ENCODE measurements around the gene RUVBL2.

The RUVBL2 gene

DNA sequence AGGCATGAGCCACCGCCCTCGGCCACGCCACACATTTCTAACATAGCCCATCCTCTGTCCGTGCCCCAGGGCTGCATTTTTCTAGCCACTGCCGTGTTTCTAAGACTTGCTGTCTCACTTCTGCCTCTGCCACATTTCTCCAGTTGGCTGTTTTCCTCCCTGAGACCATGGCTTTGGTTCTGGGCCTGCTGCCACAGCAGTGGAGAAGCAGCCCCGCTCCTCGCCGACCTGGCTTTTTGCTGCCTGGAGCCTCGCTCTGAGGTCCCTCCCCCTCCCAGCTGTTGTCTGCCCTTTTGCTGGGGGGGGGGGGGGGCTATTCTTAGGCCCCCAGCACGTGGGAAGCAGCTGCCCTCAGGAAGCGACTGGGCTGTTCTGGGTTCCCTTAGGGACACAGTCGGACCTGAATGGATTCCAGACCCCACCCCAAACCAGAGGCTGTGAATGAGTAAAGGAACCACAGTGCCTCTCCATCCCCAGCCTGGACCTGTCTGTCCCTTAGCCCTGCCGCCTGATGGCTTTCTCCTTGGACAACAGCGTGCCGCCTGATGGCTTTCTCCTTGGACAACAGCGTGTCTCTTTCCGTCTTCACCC lies 3.9 kb upstream of the RUVBL2 start:
- DNase-seq, result no peak

DNA sequence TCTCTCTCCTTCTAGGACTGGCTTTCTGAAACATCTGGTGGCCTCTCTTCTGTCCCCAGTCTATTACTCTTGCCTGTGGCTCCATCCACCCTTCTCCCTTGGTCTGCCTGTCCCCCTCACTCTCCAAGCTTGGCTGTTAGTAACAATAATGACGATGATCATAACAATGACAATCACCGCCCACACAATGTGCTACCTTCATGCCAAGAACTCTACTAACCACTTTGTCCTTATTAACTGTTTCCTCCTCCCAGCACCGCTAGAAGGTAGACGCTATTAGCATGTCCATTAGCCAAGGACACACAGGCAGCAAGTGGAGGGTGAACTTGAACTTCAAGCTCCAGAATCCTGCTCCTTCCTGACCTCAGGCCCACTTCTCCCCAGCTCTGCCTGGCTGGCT lies 3.3 kb upstream of the RUVBL2 start:
- no peak for DNase-seq

DNA sequence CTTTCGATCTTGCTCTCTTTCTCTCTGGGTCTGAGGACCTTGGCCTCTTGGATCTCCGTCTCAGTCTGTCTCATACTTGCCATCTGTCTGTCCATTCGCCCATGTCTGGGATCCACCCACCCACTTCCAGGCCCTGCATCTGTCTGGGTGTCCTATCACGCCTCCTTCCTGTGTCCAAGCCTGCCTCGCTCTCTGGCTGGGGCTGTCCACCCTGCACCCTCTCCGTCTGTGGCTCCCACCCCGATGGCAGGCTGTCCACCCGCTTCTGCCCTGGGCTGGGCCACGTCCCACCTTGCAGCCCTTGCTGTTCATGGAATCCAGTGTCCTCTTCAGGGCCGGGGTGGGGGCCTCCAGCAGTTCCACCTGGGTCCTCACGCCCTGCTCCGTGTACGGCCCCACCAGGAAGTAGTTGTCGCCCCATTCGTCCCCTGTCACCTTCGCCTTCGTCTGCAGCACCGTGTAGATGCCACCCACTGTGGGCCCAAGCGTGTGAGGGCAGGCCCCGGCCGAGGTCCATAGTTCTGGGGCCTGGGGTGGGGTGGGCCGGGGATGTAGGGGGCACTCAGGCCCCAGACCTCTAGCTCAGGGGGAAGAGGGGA lies 2.6 kb upstream of the RUVBL2 start:
- no peak for DNase-seq

DNA sequence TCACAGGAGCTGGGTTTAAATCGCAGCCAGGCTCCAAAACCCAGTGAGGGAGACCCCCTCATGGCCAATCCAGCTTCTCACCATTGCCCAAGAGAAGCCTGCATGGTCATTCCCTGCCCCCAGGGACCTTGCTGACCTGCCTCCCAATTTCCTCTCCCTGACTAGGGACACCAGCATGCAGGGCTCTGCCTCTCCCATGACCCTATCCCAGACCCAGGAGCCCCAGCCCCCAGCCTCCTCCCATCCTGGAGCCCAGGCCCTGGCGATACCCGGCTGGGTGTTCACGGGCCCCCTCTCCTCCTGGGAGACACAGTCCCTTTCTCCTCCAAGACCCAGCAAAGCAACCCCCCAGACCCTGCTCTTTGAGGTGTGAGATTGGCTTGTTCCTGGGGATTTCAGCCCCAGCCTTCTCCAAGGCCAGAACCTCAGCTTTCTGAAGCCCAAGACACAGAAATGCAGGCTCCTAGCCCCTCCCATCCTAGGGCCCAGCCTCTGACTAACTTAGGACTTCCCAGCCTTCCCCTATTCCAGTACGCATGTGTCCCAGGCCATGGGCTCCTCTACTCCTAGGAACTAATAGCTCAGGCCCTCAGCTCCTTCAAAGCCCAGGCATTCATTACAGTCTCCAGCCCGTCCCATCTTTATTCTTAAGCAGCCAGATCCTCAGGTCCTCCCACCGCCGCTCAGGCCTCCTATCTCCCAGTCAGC lies 1.7 kb upstream of the RUVBL2 start:
- DNase-seq, result no peak

DNA sequence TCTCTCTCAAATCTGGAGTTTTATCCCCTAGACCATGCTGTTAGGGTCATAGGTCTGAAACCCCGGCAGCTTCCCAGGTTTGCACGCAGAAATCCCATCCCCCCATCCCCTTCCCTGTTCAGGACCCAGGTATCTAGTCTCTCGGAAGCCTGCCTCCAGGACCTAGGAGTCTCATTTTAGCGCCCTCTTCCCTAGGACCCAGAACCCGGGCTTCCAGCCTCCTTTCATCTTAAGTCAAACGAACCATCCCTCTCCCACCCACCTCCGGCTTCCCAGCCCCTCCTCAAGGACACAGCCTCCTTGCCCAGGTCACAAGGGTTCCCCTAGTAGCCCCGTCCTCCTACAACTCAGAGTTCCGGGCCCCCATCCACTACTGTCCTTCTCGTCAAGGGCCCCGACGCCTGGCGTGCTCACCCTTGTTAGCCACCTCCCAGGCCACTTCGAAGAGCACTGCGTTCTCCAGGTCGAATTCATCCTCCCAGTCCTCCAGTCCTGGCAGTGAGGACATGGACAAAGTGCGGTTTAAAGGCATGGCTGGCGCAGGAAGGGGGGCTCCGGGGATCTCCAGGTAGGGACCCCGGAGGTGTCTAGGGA lies 1.0 kb upstream of the RUVBL2 start:
- no peak for DNase-seq

DNA sequence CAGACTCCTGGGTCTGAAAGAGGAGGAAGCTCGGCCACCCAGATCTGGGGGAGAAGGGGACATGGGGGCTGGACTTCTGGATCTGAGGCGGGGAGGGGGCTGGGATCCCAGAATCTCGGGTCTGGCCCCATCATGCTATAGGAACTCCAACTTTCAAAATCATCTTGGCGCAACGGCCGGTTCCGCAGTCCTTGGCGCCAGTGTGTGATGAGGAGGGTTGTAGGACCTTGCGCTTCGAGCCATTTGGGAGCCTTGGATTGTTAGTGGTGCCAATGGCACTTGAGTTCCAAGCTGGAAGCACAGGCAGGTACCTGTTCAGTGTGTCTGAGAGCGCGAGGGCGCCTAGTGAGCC lies 324 bp downstream of the RUVBL2 start:
- DNase-seq, result no peak

DNA sequence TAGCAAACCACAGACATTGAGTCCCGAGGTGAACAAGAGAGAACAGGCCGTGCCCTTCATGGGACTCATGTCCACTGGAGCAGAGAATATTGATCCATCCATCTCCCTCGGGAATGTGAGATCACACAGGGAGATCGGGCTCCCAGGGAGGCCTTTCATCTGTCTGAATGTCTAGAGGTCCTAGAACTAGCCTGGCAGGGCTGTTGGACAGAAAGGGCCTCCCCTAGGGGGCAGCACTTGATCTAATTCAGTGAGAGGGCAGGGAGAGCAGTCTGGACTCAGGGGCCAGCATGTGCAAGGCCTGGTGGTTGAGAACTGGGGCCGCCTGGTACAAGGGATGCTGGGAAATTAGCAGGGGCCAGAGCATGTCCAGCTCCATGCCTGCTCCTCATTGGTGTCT lies 4.3 kb downstream of the RUVBL2 start:
- no peak for DNase-seq

DNA sequence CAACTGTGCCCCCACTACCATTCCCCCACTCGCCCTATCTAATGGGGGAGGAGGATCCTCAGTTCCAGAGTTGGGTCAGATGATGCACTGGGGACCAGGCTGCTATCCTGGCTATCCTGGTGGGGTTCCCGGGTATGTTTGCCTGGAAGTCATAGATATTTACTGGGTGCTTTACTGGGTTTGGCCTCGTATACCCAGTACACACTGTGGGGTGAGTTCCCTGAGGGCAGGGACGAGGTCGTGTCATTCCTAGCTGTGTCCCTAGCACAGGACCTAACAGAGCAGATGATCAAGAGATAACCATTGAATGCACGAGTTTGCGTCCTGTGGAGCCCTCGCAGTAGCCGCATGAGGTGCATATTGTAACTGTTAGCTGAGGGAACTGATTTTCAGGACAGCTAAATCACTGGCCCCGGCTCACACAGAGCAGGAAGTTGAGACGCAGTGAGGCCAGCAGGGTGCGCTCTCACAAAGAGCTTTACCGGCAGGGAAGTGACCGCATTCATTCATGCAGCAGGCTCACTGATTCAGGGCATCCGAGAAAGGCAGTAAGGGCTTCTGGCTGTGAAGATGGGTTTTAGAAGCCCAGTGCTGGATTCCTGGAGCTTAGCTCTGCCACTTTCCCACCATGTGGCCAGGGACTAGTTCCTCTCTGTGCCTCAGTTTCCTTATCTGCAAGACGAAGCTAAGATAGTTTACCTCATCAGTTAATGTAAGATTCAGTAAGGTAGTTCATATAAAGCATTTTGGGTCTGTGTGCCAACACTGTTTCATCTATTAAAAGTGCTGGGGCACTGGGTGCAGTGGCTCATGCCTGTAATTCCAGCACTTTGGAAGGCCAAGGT lies 6.0 kb downstream of the RUVBL2 start:
- no peak for DNase-seq

DNA sequence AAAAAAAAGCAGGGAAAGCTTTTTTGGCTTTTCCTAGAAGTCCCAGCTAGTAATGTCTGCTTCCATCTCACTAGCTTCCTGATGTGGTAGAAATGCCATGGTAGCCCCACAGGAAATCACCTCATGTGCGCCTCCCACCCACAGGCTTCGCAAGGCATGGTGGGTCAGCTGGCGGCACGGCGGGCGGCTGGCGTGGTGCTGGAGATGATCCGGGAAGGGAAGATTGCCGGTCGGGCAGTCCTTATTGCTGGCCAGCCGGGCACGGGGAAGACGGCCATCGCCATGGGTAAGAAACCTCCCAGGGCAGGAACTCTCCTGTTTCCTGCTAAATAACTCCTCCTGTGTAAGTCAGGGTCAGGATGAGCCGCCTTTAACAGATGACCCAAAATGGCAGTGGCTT lies 10.4 kb downstream of the RUVBL2 start:
- DNase-seq, result no peak

DNA sequence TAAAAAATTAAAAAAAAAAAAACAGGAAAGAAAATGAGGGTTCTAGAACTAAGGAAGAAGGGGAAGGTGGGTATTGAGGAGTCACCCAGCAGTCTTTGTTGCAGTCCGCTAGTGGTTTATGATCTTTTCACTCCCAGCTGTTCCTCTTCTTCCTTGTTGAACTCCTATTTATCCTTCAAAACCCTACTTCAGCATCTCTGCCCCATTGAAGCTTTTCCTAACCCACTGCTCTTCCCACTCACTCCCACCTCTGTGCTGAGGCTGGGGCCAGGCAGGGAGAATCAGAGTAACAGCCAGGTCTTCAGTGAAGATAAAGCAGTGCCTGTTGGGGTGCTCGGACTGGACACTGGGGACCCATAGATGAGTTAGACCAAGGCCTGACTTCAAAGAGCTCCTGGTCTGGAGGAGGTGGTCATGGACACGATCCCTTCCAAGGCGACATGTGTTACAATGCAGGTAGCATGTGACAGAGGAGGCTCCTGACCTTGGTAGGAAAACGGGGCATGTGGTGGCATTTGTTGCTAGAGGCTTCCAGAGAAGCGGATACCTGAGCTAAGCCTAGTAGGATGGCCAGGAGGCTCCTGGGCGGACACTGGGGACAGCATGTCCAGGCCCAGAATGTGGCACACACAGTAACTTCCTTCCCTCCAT lies 11.4 kb downstream of the RUVBL2 start:
- no peak for DNase-seq

DNA sequence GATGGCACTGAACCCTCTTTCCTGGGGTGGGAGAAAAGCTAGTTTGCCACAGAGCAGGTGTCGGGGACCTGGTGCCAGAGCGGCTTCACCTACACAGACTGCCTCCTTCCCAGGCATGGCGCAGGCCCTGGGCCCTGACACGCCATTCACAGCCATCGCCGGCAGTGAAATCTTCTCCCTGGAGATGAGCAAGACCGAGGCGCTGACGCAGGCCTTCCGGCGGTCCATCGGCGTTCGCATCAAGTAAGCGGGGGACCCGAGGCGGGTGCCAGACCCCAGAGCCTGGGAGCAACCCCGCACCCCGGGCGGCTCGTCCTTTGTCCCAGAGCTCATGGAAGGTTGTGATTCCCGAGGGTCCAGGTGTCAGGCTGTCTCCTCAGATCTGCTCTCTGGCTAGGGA lies 13.2 kb downstream of the RUVBL2 start:
- DNase-seq, result no peak

DNA sequence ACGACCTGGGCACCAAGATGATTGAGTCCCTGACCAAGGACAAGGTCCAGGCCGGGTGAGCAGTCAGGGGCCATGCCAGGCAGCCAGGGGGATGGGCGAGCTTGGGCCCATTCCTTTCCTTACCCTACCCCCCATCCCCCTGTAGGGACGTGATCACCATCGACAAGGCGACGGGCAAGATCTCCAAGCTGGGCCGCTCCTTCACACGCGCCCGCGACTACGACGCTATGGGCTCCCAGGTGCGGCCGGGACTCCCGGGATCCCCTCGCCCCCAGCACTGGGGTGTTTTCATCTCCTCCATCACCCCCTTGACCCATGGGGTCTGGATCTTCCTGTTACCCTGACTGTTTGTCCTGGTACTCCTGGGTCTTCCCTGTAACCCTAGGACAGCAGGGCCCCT lies 16.1 kb downstream of the RUVBL2 start:
- no peak for DNase-seq

DNA sequence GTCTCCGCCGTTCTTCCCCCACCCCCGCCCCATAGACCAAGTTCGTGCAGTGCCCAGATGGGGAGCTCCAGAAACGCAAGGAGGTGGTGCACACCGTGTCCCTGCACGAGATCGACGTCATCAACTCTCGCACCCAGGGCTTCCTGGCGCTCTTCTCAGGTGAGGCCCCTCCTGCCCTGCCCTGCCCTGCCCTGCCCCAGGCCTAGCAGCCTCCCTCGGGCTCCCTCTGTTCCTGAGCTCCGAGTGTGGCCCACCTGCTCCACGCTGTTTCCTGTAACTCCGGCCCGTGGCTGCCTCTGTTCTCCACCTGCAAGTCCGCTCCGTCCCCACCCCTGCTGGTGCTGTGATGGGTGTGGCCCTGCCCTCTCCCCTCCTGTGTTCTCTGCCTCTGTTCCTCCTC lies 16.8 kb downstream of the RUVBL2 start:
- DNase-seq, result no peak

DNA sequence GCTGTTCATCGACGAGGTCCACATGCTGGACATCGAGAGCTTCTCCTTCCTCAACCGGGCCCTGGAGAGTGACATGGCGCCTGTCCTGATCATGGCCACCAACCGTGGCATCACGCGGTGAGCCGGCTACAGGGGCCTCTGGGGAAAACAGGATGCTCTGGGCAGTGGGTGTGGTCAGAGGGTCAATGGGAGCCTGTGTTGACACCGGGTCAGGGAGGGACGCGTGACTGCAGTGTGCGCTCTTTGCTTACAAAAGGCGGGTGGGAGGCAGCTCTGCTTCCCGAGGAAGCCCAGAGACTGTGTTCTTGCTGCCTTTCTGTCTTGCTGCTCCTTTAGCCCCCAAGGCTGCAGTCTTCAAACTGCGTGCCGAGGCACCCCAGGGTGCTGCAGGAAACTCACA lies 17.5 kb downstream of the RUVBL2 start:
- no peak for DNase-seq

DNA sequence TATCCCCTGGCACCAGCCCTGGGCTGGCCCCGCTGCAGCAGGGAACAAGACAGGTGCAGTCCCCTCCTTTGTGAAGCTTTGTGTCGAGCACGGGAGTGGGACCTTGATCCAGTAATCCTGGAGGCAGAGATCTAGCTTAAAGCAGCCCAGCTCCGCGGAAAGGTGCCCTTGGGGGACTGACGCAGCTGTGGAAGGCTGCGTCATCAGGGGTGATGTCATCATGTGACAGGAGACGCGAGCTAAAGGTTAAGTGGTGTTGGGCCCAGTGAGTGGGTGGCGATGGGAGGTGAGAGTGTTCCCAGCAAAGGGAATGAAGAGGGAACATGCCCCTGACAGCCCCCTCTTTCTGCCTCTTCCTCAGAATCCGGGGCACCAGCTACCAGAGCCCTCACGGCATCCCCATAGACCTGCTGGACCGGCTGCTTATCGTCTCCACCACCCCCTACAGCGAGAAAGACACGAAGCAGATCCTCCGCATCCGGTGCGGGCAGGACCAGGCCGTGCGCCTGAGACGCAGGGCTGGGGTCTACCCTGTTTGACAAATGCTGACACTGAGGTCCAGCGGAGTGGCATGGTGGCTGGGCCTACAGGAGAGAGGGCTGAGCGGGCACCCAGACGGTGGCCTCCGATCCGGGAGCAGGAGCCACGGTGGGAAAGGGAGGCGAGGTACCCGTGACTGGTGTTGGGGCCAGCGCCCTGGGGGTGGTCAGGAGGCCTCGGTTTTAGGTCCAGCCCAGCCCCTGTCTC lies 20.6 kb downstream of the RUVBL2 start:
- no peak for DNase-seq

DNA sequence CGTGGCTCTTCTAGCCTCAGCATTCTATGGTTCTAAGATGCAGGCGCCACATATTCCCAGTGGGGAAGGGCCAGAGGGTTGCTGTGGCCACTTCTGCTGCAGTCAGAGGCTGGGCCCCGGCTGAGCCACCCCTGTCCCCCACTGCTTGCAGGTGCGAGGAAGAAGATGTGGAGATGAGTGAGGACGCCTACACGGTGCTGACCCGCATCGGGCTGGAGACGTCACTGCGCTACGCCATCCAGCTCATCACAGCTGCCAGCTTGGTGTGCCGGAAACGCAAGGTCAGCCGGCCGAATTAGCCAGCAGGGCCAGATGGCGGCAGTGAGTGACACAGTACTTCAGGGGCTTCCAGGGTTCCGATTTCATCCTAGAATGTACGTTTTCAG lies 21.2 kb downstream of the RUVBL2 start:
- DNase-seq, result no peak

DNA sequence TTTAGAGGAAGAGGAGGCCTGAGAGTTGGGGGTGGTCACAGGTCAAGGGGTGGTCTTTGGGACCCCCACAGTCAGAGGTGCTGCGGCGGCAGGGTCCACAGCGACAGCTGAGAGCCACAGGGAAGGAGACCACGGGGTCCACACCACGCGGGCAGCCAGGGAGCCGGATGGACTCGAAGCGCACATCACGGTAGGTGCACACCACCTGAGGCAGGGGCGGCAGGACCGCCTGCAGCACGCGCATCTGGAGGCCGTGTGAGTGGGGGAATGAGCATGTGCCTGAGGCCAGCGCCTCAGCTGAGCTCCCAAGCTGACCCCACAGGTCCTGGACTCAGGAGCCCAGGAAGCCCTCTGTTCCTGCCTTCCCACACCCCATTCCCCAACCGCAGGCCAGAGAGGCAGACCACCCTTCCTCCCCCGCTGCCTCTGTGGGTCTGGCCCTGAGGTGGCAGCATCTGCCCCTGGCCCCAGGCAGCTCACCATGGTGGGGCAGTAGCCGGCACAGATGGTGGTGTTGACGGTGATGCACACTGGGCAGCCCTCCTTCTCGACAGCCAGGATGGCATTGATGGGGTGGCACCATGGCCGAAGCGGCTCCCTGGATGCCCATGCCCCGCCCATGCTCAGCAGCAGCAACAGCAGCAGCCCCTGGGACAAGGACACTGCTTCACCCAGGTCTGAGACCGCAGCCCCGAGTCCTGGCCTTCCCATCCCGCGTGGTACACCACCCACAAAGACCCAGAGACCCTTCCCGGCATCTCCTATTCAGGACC lies 22.6 kb downstream of the RUVBL2 start:
- no peak for DNase-seq

DNA sequence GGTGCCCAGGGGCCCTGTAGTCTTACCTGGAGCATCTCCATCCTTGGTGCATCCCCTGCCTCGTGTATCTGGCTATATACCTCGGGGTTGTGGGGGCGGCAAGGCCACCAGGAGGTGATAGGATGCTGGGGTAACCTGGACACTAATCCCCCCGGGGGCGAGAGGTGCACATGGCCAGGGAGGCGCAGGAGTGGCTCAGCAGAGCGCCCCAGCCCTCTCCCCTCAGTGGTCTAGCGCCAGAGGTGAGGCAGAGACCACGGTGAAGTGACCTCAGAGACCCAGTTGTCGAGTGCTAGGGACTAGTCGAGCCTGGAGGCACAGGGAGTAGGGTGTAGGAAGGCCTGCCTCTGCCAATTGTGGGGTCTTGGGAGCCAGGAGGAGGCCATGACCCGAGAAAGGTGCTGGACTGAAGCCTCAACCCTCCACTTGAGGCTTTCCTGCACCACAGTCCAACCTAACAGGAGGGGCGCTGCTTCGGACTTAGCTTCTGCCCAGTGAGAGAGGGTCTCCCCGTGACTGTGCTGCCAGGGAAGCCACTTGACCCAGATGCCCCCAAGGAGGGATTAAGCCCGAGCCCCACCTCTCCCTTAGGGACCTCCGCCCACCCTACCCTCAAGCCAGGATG lies 23.5 kb downstream of the RUVBL2 start, which contains the start of gene LHB:
LHB (minus strand) TSS at position 51 of the 625 bp plus-strand sequence; CDS start at position 41, 10 bp downstream.
- no peak for DNase-seq

DNA sequence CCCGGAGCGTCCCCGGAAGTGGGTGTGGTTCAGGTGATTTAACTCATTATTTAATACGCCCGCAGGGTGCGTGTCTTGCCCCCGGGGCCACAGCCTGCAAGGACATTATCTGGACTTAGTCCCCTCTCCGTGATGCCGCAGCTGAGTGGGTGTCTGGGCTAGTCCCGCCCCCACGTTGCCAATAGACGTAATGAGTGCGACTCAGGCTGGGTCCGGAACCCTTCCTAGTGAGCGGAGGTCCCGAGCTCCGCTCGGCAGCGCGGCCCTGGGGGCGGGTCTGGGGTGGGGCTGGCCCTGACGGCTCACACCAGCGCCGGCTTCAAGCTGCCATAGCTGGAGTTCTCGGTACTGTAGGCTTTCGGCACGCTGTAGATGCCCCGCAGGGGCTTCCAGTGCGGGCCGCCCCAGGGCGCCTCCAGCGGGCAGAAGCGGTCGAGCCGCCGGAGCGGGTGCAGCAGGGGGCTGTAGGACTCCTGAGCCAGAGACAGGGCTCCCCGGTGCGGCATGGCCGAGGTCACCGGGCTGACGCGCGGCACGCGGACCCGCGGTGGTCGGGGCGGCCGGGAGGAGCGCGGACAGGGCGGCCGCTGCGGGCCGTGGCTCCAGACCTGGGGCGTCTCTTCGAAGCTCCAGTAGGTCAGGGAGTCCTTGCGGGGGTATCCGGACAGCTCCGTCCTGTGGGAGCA lies 24.1 kb downstream of the RUVBL2 start:
- no peak for DNase-seq
